HG03108 (cell line): ENCODE data around the gene TERT.

Source experiments
- ATAC-seq: cut with Tn5 transposase; IDR thresholded peaks from one replicate; pipeline ENCODE4 v1.9.1; 2021; ENCODE audit warnings: moderate library complexity; ENCODE audit not compliant: unreplicated experiment

The TERT gene

DNA sequence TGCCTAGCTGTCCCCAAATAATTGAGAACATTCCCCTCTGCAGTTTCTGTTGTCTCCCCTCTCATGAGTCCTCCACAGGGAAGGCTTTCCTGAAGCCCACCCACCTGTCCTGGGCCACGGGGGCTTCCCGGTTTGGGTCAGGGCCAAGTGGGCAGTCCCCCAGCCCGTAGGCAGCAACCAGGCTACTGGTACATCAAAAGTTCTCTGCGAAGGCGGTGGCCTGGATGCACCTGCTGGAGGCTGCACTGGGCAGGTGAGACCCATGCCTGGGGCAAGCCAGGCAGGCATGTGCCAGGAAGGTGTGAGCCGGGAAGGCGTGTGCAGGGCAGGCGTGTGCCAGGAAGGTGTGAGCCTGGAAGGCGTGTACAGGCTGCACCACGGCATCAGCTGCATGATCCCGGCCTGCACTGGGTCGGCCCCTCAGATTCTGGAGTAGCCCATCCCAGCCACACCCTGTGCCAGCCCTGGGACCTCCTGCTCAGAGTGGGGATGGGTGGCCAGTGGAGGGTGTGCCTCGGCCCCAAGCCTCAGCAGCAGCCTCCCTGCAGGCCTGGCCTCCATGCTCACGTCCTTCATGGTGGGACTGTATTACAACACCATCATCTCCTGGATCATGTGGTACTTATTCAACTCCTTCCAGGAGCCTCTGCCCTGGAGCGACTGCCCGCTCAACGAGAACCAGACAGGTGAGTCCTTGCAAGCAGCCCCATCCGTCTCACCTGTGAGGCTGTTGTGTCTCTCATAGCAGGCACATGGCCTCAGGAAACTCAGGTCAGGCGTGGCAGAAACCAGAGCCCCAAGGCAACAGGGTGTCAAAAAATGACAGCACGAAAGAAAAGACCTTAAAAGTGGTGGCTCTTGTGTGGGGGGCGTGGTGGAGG is 84.7 kb downstream of the TERT start:
- no peak for ATAC-seq

DNA sequence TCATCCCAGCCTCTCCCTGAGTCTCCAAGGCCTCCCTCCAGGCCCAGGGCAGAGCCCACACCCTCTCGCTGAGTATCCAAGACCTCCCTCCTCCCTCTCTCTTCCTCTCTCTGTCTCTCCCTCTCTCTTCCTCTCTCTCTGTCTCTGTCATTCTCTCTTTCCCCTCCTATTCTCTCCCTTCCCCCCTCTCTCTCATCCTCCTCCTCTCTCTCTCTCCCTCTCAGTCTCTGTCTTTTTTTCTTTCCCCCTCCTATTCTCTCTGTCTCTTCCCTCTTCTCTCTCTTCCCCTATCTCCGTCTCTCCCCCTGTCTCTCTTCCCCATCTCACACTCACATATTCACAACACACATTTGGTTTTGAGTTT is 85.4 kb downstream of the TERT start:
- ATAC-seq: no peak

DNA sequence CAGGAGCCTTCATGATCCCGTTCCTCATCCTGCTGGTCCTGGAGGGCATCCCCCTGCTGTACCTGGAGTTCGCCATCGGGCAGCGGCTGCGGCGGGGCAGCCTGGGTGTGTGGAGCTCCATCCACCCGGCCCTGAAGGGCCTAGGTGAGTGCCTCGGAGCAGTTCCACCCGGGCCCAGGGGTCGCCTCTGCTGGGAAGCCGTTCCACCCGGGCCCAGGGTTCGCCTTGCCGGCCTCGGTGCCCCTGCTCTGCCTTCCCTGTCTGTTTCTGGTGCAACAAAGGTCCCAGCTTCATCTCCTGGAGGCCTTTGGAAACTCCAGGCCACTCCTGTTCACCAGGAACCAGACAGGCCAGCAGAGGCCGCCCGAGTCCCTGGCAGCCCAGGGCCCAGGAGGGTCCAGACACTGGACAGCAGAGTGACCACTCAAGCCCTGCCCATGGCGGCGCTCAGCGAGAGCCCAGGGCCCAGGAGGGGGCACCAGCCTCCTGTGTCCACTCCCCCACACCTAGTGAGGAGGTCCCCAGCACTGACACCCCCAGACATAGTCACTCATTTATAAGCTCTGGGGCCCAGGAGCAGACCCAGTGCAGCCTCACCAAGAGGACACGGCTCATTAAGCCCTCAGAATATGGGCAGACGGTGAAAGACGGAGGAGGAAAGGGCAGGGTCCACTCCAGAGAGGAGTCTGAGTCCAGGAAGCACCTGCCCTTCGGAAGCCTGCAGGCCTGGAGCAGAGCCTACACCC is 86.0 kb downstream of the TERT start:
- ATAC-seq: no peak

DNA sequence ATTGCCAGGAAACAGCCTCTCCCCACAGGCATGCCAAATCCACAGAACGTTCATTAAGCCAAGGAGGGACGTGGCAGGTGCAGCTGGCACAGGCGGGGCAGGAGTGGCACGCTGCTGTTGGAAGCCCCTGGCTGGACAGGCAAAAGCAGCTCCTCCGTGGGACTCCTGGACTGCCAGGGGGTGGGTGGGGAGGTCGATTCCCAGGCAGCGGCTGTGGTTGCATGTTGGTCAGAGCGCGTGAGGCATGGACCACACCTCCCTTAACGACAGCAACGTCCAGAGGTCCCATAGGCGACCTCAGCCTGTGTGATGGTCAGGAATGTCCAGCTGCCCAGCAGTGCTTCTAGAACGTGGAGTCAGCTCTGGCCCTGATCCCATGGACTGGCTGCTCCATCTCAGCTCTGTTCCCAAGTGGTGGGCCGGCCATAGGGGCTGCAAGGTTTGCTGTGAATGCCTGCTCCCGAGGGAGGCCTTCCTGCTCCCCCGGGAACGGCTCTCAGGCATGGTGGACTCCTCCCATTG is 86.6 kb downstream of the TERT start:
- ATAC-seq: no peak

DNA sequence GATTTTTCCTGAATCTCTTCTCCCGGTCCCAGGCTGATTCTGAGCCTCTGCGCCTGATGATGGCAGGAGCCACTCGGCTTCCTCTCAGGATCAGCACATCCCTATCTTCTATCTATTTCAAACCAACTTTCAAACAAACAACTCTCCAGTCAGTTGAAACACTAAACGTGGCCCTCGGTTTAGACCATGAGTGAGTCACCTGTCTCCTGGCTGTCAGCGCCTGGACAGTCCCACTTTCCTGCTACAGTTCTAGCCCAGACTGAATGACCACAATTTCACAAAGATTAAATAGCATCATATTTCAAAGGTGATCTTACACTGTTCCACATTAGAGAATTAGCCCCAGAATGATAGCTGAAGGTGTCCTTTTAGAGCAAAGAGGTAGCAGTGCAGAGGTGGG is 87.3 kb downstream of the TERT start:
- ATAC-seq: no peak

DNA sequence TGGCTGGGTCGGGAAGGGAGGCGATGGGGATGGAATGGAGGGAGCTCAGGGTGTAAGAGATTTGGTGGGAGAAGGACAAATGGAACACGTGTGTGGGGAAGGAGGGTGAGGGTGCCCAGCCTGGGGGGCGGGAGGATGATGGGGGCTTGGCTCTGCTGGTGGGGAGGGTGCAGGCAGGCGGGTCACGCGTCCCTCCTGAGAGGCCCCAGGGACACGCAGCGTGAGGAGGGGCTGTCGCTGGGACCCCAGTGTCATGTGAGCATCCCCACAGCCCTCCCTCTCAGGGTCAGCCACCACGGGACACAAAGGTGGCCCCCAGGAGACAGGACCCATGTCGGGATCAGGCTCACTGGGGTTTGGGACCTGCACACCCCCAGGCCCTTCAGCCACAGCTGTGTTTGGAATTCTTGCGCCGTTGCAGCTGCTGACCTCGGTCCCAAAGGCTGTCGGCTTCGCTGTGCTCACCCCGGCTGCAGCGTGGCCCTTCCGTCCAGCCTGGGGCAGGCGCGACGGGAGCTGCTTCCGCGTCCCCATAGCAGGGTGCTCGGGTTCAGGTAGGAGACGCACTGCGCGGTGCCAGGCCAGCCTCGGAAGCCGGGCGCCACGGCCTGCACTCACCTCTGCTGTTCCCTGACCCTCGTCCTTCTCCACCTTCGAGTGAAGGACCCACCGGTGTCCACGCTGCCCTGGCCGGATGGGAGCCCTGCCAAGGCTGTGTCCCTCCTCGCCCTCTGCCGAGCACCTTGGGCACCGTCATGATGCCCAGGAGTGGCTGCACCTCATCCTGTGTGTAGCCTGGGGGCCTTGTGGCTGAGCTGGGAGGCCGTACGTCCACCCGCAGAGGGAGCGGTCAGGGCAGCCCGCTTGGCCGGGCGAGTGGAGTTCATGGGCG is 88.1 kb downstream of the TERT start:
- ATAC-seq: no peak

DNA sequence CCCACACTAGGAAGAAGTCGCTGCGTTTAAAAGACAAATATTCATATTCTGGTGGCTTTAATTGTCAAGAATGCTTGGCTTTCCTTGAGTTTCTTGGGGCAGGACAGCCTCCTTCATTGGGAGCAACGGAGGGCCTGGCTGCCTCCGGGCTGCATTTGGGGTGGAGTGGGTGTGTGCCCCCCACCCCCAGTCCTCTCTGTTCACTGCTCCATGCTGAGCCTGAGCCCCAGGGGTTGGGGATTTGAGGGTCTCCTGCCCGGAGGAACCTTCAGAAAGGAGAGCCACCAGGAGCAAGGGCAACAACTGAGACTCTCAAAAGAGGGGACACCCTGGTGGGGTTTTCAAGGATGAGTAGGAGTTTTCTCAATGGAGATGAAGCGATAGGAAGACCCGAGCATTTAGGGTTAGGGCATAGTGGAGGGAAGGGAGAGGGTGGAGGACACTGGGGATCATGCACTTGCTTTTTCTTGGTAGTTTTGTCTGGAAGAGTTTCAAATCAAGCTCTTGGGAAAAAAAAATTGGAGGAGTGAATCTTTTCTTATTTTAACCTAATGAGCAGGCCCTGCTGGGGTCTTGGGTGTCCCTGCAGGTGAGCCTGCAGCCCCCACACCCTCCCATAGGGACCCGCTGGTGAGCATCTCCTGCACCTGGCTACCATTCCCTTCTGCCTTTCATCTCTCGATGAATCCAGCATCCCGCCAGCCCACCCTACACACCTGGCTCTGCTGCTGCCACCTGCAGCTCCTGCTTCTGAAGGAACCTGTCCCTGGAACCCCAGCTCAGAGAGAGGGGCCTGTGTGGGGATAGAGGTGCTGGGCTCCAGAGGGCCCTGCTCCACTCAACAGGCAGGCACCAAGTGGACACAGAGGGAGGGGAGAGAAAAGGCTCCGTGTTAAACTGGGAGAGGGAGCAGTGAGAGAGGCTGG is 89.3 kb downstream of the TERT start:
- no peak for ATAC-seq

DNA sequence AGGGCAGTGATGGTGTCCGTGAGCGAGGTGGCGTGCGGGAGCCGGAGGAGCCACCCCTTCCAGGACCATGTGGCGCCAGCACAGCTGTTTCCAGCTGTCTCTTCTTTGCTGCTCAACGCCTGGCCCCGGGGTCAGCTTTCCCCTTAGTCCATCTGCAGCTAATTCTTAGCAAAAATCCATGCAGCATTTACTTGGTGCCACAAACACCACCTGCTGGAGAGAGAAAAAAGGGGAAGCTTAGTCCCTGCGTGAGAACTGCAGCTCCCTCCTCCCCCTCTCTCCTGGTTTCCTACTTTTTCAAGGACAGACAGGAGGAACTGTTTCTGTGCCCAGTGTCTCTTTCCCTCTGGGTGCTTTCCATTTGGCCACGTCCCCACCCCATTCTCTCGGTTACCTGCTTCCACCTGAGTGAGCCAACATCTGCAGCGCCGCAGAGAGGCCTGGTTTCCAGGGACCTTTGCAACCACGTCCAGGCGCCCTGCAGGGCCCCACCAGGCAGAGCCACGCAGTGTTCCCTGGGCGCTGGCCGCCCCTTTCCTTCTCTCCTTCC is 90.1 kb downstream of the TERT start:
- no peak for ATAC-seq

DNA sequence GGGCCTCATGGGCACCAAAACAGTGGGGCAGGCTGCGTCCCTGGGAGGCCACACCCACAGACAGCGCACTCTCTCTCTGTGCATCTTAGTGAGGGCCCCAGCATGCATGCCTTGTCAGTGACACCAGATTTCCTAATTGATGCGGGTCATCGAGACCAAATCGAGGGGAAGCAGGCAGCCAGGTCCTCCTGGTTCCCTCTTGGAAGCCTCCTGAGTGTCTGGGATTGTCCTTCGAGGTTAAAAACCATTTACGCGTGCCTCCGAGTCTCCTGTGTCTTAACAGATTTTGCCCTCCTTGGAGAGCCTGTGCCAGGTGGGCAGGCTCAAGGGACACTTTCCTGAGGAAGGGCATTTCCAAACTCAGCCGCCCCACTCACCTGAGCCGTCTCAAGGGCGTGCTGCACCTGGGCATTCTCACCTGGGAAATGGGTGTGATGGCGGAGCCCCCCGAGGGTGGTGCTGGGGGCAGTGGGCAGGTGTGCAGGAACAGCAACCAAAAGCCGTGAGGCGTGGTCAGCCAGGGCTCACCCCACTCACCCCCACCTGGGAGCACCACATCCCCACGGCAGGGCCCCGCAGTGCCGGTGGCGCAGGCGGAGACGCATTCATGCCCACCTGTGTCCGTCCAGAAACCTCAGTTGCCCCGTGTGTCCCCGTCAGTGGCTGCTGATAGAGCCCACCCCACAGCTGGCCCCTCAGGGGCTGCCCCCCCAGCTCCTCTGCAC is 90.7 kb downstream of the TERT start:
- ATAC-seq: no peak

DNA sequence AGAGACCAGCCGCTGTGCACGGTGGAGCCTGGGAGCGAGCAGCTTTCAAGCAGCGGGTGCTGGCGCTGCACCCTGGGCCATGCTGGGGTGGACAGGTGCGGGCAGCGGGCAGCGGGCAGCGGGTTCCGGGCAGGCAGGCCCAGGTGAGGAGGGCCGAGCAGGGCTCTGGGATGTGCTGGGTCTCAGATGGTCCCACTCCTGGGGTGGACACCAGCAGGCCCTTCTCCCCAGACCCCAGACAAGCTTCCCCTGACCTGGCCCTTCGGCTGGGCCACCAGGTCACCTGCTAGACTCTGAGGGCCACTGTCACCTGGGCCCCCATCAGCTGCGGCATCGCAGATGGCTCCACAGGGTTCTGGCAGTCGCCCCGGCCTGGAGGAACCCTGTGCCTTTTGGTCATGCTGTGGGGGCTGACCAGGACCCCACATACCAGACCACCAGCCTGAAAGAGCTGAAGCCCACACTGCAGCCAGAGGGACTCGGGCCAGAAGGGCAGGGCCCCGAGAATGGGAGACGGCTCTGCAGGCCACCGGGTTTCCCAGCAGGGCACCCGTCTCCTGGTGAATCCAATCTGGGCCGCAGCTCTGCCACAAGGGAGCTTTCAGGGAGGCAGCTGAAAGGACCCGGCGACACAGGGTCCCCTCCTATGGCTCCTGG is 91.4 kb downstream of the TERT start:
- no peak for ATAC-seq
